RWPE2 (cell line): Measurements from ENCODE around the gene WWTR1.

Experiments
- ATAC-seq: fragments of 200-7000 bp; cut with Tn5 transposase; 3 replicates; pipeline ENCODE4 v1.9.1; 2021; ENCODE audit warnings: low read depth
- DNase-seq: peaks from one replicate; pipeline ENCODE4 v3.0.0-alpha.2; 2020; ENCODE audit warnings: low spot score
- H3K27ac ChIP-seq: fragments of 450-650 bp; 2 replicates; pipeline ENCODE4 v1.5.1; 2017; ENCODE audit warnings: mild to moderate bottlenecking; ENCODE audit not compliant: poor library complexity, severe bottlenecking
- H3K27me3 ChIP-seq: fragments of 250-450 bp; sonication (Bioruptor Pico); 2 replicates; pipeline ENCODE4 v1.5.1; 2021; ENCODE audit warnings: mild to moderate bottlenecking, moderate library complexity; ENCODE audit not compliant: insufficient read depth, poor library complexity, severe bottlenecking
- H3K36me3 ChIP-seq: fragments of 250-450 bp; sonication (Bioruptor Pico); 2 replicates; pipeline ENCODE4 v1.5.1; 2020; ENCODE audit warnings: low read depth, mild to moderate bottlenecking, moderate library complexity
- H3K4me1 ChIP-seq: fragments of 250-450 bp; sonication (Bioruptor Pico); 2 replicates; pipeline ENCODE4 v1.5.1; 2021; ENCODE audit warnings: mild to moderate bottlenecking, moderate library complexity; ENCODE audit not compliant: insufficient read depth, poor library complexity, severe bottlenecking
- H3K4me3 ChIP-seq: fragments of 250-450 bp; sonication (Bioruptor Pico); 2 replicates; pipeline ENCODE4 v1.5.1; 2021; ENCODE audit warnings: mild to moderate bottlenecking, moderate library complexity; ENCODE audit not compliant: severe bottlenecking
- H3K9me3 ChIP-seq: fragments of 250-450 bp; sonication (Bioruptor Pico); 2 replicates; pipeline ENCODE4 v1.5.1; 2021; ENCODE audit warnings: mild to moderate bottlenecking, moderate library complexity; ENCODE audit not compliant: severe bottlenecking
- CTCF ChIP-seq: fragments of 450-650 bp; IDR thresholded peaks from one replicate; pipeline ENCODE4 v1.5.1; 2017; ENCODE audit warnings: mild to moderate bottlenecking, moderate library complexity; ENCODE audit not compliant: poor library complexity, severe bottlenecking

WWTR1 gene

DNA sequence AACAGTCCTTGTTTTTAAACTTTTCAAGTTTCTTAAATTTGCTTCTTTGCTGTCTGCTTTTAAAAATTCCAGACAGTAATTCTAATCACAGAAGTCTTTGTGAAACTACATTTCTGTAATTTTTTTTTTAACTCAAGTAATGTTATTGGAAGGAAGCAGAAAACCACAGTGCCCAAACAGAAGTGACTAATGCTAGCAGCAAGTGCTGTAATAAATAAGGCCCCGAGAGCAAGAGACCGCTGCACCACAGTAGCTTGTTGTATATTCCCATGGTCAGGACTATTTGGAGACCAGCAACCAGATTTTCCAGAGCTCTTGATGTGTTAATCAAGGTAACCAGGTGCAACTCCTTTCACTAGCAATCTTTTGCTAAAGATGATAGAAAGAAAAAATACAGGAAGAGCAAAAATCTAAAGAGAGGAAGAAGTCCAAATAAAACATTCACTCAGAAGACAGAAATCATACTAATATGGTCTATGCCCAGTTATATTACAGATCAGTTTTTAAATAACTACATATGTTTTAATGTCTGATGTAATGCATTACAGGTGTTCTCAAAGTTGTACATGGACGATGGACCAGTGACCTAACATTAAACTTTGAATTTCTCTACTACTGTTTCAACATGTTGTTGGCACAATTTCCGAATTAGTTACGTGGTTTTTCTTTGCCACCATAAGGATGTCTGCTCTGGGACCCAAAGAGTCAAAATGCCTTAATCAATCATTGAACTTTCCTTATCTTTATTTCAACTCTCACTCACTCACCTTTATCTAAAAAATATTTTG lies 36.4 kb downstream of the WWTR1 start:
- Histone ChIP-seq H3K9me3 (no peaks in the 10 kb centered on the region), H3K27me3 (no peaks in the 10 kb centered on the region), H3K27ac (peak overlapping the region; percentile 8), H3K4me1 (peaks cover 38% of the 10 kb centered on the region), H3K4me3 (no peak overlapping the region), H3K36me3 (no peaks in the 10 kb centered on the region)
- ATAC-seq (peak; percentile 45; the same call in 2 of the 3 replicates), DNase-seq (no peak)
- no peak for TF ChIP-seq CTCF

DNA sequence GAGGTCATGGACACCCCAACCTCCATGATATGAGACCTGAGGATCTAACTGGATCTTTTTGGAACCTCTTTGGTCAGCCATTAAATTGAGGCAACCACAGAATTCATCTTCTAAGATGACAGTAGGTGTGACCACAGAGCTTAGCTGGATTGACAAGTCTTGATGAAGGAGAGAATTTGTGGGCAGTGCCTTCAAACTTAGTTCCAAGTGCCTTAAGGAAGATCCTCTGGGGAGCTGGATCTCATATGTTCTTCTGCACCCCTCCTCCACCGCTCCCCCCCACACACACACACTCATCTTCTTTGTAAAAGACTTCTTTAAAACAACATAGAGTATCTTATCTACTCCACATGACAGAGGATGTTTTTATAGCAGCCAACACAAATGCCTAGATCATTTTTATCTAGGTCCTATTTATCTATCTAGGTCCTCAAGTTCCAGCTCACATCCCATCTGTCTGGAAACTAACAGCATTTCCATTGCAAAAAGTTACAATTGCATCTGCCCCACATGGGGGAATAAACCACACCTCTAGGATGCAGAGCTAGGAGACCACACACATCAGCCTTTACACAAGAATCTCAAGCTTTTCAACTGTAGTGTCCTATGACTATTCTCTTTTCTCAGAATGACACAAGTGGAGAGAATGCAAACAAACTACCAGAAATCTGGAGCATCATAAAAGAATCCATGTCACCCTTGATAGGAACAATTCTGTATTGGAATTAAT lies 37.4 kb downstream of the WWTR1 start:
- H3K9me3 ChIP-seq: no peaks in the 10 kb centered on the region
- no peaks in the 10 kb centered on the region for H3K36me3 ChIP-seq
- ATAC-seq (no peak), DNase-seq (no peak)
- peaks cover 33% of the 10 kb centered on the region for H3K4me1 ChIP-seq
- no peak overlapping the region for H3K4me3 ChIP-seq
- no peaks in the 10 kb centered on the region for H3K27me3 ChIP-seq
- H3K27ac ChIP-seq: peak overlapping the region; percentile 8
- TF ChIP-seq CTCF: no peak

DNA sequence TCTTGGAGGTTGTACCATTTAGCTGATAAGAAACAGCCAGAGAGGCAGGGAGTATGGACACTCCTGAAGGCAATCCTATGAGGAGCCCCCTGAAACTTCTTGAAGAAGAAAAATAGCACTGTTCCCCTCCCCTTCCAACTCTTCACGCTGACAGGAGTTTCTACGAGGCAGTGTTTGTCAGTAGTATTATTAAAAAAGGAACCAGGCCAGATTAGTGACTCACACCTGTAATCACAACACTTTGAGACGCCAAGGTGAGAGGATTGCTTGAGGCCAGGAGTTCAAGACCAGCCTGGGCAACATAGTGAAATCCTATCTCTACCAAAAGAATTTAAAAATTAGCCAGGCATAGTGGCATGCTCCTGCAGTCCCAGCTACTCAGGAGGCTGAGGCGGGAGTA lies 38.7 kb downstream of the WWTR1 start:
- DNase-seq: no peak

GRCh38 chr3:149618151-149619123 lies 39.4 kb downstream of the WWTR1 start:
- H3K4me1 ChIP-seq: peaks cover 30% of the 10 kb centered on the region
- no peaks in the 10 kb centered on the region for H3K36me3 ChIP-seq
- ATAC-seq (peak; percentile 33; the same call in 1 of the 3 replicates), DNase-seq (no peak)
- H3K9me3 ChIP-seq: no peaks in the 10 kb centered on the region
- TF ChIP-seq CTCF: no peak
- no peak overlapping the region for H3K4me3 ChIP-seq
- no peaks in the 10 kb centered on the region for H3K27me3 ChIP-seq
- peak overlapping the region; percentile 21 for H3K27ac ChIP-seq

More for the DNA sequence above, 38.7 kb downstream of the WWTR1 start:
- Histone ChIP-seq H3K9me3 (no peaks in the 10 kb centered on the region), H3K4me3 (no peak overlapping the region), H3K27me3 (no peaks in the 10 kb centered on the region), H3K36me3 (no peaks in the 10 kb centered on the region), H3K4me1 (peaks cover 30% of the 10 kb centered on the region), H3K27ac (peak overlapping the region; percentile 21)
- TF ChIP-seq CTCF: no peak
- ATAC-seq: peak; percentile 35; the same call in 1 of the 3 replicates
